ENCODE data around the gene PDE4D. TPM values are rescaled to one million over a fixed set of nuclear protein-coding genes. Genes with fewer than 3 reads are reported as not detected.

The PDE4D gene
- total RNA-seq, 1 donor from 2014 or later: 14.2 TPM

- DNase-seq (ENCODE audit: low read depth) (no peak), FAIRE-seq (no peak)
- Mint-ChIP-seq H3K4me1 (ENCODE audit: low read depth, unreplicated experiment) (peaks cover 9% of the 10 kb centered on the region), H3K36me3 (ENCODE audit: low read depth, unreplicated experiment) (peaks cover 2% of the 10 kb centered on the region), H3K9me3 (ENCODE audit: unreplicated experiment) (peaks cover 11% of the 10 kb centered on the region), H3K27me3 (ENCODE audit: low read depth, unreplicated experiment) (no peaks in the 10 kb centered on the region), H3K27ac (ENCODE audit: unreplicated experiment) (no peak overlapping the region), H3K4me3 (ENCODE audit: unreplicated experiment) (no peak overlapping the region)
- Histone ChIP-seq H3K4me2 (ENCODE audit: low read length) (no peak overlapping the region), H2AFZ (ENCODE audit: low read depth, low read length) (no peak overlapping the region), H3K9ac (ENCODE audit: low read length) (no peak overlapping the region), H4K20me1 (ENCODE audit: insufficient read depth, low read length) (no peaks in the 10 kb centered on the region), H3K79me2 (ENCODE audit: insufficient read depth, low read length) (no peaks in the 10 kb centered on the region), H3K27ac (ENCODE audit: low read depth, low read length) (no peak overlapping the region), H3K9me3 (ENCODE audit: insufficient read depth, low read depth, low read length) (no peaks in the 10 kb centered on the region), H3K4me3 (ENCODE audit: insufficient read depth, low read depth, low read length) (no peak overlapping the region), H3K36me3 (ENCODE audit: insufficient read depth, low read length) (no peaks in the 10 kb centered on the region), H3K27me3 (ENCODE audit: insufficient read depth, low read length) (no peaks in the 10 kb centered on the region), H3K4me1 (ENCODE audit: insufficient read depth, low read length) (no peaks in the 10 kb centered on the region)
- no peak for TF ChIP-seq EZH2 (IDR thresholded peaks at IDR 0.05; ENCODE audit: insufficient read depth, low read length)
- TF ChIP-seq CTCF (IDR thresholded peaks at IDR 0.05; ENCODE audit: insufficient read depth, low read depth, low read length): no peak
These were observed 255.5 kb downstream of the PDE4D start for GRCh38 chr5:59637884-59638580.

GRCh38 chr5:59629561-59629960, 264.0 kb downstream of the PDE4D start:
- no peaks in the 10 kb centered on the region for H4K20me1 ChIP-seq (ENCODE audit: insufficient read depth, low read length)
- H3K36me3 ChIP-seq (ENCODE audit: insufficient read depth, low read length): no peaks in the 10 kb centered on the region
- H3K79me2 ChIP-seq (ENCODE audit: insufficient read depth, low read length): no peaks in the 10 kb centered on the region
- no peak for TF ChIP-seq EZH2 (IDR thresholded peaks at IDR 0.05; ENCODE audit: insufficient read depth, low read length)
- no peak for TF ChIP-seq CTCF (IDR thresholded peaks at IDR 0.05; ENCODE audit: insufficient read depth, low read depth, low read length)
- DNase-seq (ENCODE audit: low read depth) (no peak), FAIRE-seq (no peak)
- H3K27ac ChIP-seq (ENCODE audit: low read depth, low read length): no peak overlapping the region
- Mint-ChIP-seq H3K36me3 (ENCODE audit: low read depth, unreplicated experiment) (peaks cover 3% of the 10 kb centered on the region), H3K27me3 (ENCODE audit: low read depth, unreplicated experiment) (no peaks in the 10 kb centered on the region), H3K27ac (ENCODE audit: unreplicated experiment) (no peak overlapping the region), H3K4me1 (ENCODE audit: low read depth, unreplicated experiment) (no peaks in the 10 kb centered on the region), H3K4me3 (ENCODE audit: unreplicated experiment) (no peak overlapping the region), H3K9me3 (ENCODE audit: unreplicated experiment) (peaks cover 12% of the 10 kb centered on the region)
- no peak overlapping the region for H3K9ac ChIP-seq (ENCODE audit: low read length)
- no peak overlapping the region for H2AFZ ChIP-seq (ENCODE audit: low read depth, low read length)
- no peaks in the 10 kb centered on the region for H3K4me1 ChIP-seq (ENCODE audit: insufficient read depth, low read length)
- H3K27me3 ChIP-seq (ENCODE audit: insufficient read depth, low read length): no peaks in the 10 kb centered on the region
- no peaks in the 10 kb centered on the region for H3K9me3 ChIP-seq (ENCODE audit: insufficient read depth, low read depth, low read length)
- H3K4me2 ChIP-seq (ENCODE audit: low read length): no peak overlapping the region
- no peak overlapping the region for H3K4me3 ChIP-seq (ENCODE audit: insufficient read depth, low read depth, low read length)

Data from astrocyte (in vitro differentiated cells and primary cell).